ENCODE measurements around the gene MT1B.

GRCh38 chr16:56657555-56658326 is 6.1 kb downstream of the MT1B start, which contains the start of gene MT1F:
- TF ChIP-seq AFF1 (IDR thresholded peaks at IDR 0.05; ENCODE audit: low read depth in 1 of 2, partially characterized antibody in 2 of 2) = no peak
- TF ChIP-seq CTCF (IDR thresholded peaks at IDR 0.05 in 2 of 3, conservative IDR thresholded peaks at IDR 0.05 in 1 of 3; ENCODE audit: insufficient read depth in 2 of 3, low read depth in 1 of 3, low read length in 3 of 3) = no peak
- TF ChIP-seq BCLAF1 (IDR thresholded peaks at IDR 0.05; ENCODE audit: borderline replicate concordance in 1 of 2, control insufficient read depth in 1 of 2, low read depth in 2 of 2, low read length in 1 of 2) = no peak
- TF ChIP-seq SP2 (IDR thresholded peaks at IDR 0.05; ENCODE audit: extremely low read depth, low read depth, low read length, poor library complexity, severe bottlenecking) = no peak
- no peak for TF ChIP-seq ILF3 (IDR thresholded peaks at IDR 0.05; ENCODE audit: borderline replicate concordance)
- TF ChIP-seq POLR2A (conservative IDR thresholded peaks at IDR 0.05) = no peak
- TF ChIP-seq ZBTB7A (IDR thresholded peaks at IDR 0.05; ENCODE audit: borderline replicate concordance, control insufficient read depth, low read depth, low read length) = no peak
- no peak for TF ChIP-seq CBX5 (IDR thresholded peaks at IDR 0.05; ENCODE audit: borderline replicate concordance, low read depth)
- no peak for TF ChIP-seq NR2C2 (CRISPR knock-in tag; IDR thresholded peaks at IDR 0.05)
- no peak for TF ChIP-seq NR2C2 (tag; IDR thresholded peaks at IDR 0.05)
- no peak for TF ChIP-seq FOXP4 (CRISPR knock-in tag; IDR thresholded peaks at IDR 0.05; ENCODE audit: borderline replicate concordance)
